Osteoblast (primary cell): ENCODE measurements around the gene SFTPA1. TPM values are rescaled to one million over a fixed set of nuclear protein-coding genes. Genes with fewer than 3 reads are reported as not detected.

Experiments
- DNase-seq: peaks from one replicate; pipeline ENCODE4 v3.0.0; 2011; ENCODE audit warnings: low spot score, mixed read lengths; ENCODE audit not compliant: insufficient read length; ENCODE audit errors: missing footprints
- H2AFZ ChIP-seq: 2 replicates; pipeline ENCODE4 v1.6.0; 2011; ENCODE audit warnings: mild to moderate bottlenecking, low read length
- H3K27ac ChIP-seq: 2 replicates; pipeline ENCODE4 v1.5.1; 2011; ENCODE audit warnings: mild to moderate bottlenecking, low read depth, low read length, moderate library complexity
- H3K27me3 ChIP-seq: 2 replicates; pipeline ENCODE4 v1.6.0; 2012; ENCODE audit warnings: mild to moderate bottlenecking, control low read depth, inconsistent platforms, low read length, moderate library complexity; ENCODE audit not compliant: insufficient read depth
- H3K36me3 ChIP-seq: 2 replicates; pipeline ENCODE4 v1.5.1; 2011; ENCODE audit warnings: mild to moderate bottlenecking, low read length, control low read depth, moderate library complexity; ENCODE audit not compliant: insufficient read depth
- H3K4me1 ChIP-seq: 2 replicates; pipeline ENCODE4 v1.5.1; 2011; ENCODE audit warnings: mild to moderate bottlenecking, low read length, control low read depth, moderate library complexity; ENCODE audit not compliant: insufficient read depth
- H3K4me2 ChIP-seq: 2 replicates; pipeline ENCODE4 v1.6.0; 2011; ENCODE audit warnings: mild to moderate bottlenecking, low read length; ENCODE audit not compliant: insufficient read depth
- H3K4me3 ChIP-seq: fragments of 200-600 bp; sonication (generic); 3 replicates; pipeline ENCODE4 v1.5.1; 2012; ENCODE audit warnings: mild to moderate bottlenecking, low read length, inconsistent platforms; ENCODE audit not compliant: insufficient read depth
- H3K79me2 ChIP-seq: 2 replicates; pipeline ENCODE4 v1.6.0; 2012; ENCODE audit warnings: mild to moderate bottlenecking, low read length, control low read depth, inconsistent platforms; ENCODE audit not compliant: insufficient read depth
- H3K9me3 ChIP-seq: 2 replicates; pipeline ENCODE4 v1.5.1; 2011; ENCODE audit warnings: low read depth, low read length, control low read depth
- H4K20me1 ChIP-seq: 2 replicates; pipeline ENCODE4 v1.6.0; 2012; ENCODE audit warnings: mild to moderate bottlenecking, low read length, control low read depth; ENCODE audit not compliant: insufficient read depth
- total RNA-seq: library from RNA; depleted of rRNA; stranded (reverse); fragments of >200 nt; gene quantifications from 2 replicates; pipeline ENCODE4 v1.2.3, GENCODE V29; 2012
- TF ChIP-seq, protein P1 (sequence below): IDR thresholded peaks from 2 replicates; pipeline ENCODE4 v1.5.1; 2011; ENCODE audit warnings: mild to moderate bottlenecking, low read depth, low read length, moderate library complexity; ENCODE audit errors: extremely low read depth

The SFTPA1 gene
- total RNA-seq, 1 donor = not detected

DNA sequence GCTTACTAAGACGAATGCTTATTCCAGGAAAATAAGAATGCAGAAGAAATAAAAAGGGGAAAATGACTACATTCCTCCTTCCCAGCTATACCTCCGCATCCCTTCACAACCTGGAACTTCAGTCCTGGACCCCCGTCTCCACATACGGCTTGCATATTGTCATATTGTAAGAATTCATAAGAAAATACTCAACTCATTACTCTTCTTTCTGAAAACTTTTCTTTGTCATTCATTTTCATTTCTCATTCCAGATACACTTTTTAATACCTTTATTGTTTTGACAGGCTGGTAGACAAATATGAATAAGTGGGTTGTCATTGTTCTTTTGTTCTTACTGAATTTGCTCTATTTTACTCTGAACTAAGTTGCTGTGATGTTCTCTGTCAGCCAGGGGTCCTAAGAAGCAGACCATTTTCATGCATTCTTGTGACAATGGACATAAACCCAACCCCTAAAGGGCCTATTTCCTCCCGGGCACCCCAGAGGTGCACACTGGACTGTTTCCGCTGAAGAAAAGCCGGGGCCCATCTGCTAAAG lies 27.2 kb upstream of the SFTPA1 start:
- DNase-seq = no peak
- Histone ChIP-seq H3K36me3 (no peaks in the 10 kb centered on the region), H2AFZ (no peak overlapping the region), H3K4me1 (no peaks in the 10 kb centered on the region), H4K20me1 (no peaks in the 10 kb centered on the region), H3K4me3 (no peak overlapping the region), H3K9me3 (no peaks in the 10 kb centered on the region), H3K27ac (no peak overlapping the region), H3K27me3 (peaks cover 19% of the 10 kb centered on the region), H3K4me2 (no peak overlapping the region), H3K79me2 (no peaks in the 10 kb centered on the region)
- TF ChIP-seq, protein P1, sequence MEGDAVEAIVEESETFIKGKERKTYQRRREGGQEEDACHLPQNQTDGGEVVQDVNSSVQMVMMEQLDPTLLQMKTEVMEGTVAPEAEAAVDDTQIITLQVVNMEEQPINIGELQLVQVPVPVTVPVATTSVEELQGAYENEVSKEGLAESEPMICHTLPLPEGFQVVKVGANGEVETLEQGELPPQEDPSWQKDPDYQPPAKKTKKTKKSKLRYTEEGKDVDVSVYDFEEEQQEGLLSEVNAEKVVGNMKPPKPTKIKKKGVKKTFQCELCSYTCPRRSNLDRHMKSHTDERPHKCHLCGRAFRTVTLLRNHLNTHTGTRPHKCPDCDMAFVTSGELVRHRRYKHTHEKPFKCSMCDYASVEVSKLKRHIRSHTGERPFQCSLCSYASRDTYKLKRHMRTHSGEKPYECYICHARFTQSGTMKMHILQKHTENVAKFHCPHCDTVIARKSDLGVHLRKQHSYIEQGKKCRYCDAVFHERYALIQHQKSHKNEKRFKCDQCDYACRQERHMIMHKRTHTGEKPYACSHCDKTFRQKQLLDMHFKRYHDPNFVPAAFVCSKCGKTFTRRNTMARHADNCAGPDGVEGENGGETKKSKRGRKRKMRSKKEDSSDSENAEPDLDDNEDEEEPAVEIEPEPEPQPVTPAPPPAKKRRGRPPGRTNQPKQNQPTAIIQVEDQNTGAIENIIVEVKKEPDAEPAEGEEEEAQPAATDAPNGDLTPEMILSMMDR = no peak

DNA sequence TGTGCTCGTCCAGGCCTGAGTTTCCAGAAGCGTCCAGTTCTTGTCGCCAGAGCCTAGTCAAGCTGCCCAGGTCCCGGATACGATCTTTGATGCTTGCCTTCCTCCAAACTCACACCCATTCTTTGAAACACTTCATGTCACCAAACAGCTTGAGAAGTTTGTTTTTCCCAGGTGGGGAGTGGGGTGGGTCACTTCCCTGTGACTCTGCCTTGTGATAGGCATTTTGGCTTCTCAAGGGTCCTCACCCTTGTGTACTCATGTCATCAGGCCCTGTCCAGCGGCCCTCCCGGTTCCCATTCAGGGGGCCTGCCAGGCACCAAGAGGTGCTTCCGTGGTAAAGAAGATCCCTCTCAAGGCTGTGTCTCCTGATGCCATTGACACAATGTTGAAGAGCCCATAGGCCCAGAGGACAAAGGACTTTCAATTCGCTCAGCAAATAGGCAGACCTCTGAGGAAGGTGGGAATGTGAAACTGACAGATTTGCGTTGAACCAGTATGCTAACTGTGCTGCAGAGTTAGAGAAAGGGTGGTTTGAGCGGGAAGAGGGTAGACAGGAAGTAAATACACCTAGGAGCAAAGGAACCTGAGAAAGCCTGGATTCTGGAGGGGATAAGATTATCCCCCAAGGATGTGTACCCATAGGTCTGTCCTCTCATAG lies 24.7 kb upstream of the SFTPA1 start:
- no peaks in the 10 kb centered on the region for H3K79me2 ChIP-seq
- H3K4me1 ChIP-seq = no peaks in the 10 kb centered on the region
- peaks cover 22% of the 10 kb centered on the region for H3K27me3 ChIP-seq
- no peak overlapping the region for H3K4me2 ChIP-seq
- TF ChIP-seq, protein P1 = no peak
- no peak overlapping the region for H3K4me3 ChIP-seq
- no peaks in the 10 kb centered on the region for H3K36me3 ChIP-seq
- no peaks in the 10 kb centered on the region for H4K20me1 ChIP-seq
- no peak overlapping the region for H2AFZ ChIP-seq
- H3K27ac ChIP-seq = no peak overlapping the region
- no peak for DNase-seq
- H3K9me3 ChIP-seq = no peaks in the 10 kb centered on the region

DNA sequence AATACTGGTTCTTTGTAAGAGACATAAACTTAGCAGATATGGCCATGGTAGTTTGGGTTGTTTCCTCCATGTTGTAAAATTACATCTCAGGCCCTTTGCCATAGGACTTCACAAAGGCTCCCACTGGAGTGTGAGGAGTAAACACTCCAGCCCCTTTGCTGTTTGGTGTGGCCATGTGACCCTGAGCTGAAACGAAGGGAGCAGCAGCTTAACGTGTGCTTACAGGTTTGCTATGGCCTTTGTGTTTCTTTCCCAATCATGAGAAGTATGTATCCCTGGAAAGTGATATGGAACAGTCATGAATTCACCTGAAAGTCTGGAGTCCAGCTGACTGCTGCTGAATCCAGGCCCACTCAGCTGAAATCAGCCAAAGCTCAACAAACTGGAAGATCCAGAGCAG lies 23.8 kb upstream of the SFTPA1 start:
- Histone ChIP-seq H3K4me3 (no peak overlapping the region), H3K9me3 (no peaks in the 10 kb centered on the region), H3K27me3 (peaks cover 18% of the 10 kb centered on the region), H3K27ac (no peak overlapping the region), H3K4me1 (no peaks in the 10 kb centered on the region), H3K4me2 (no peak overlapping the region), H4K20me1 (no peaks in the 10 kb centered on the region), H3K36me3 (no peaks in the 10 kb centered on the region), H2AFZ (no peak overlapping the region), H3K79me2 (no peaks in the 10 kb centered on the region)
- DNase-seq = no peak
- TF ChIP-seq, protein P1 = no peak

DNA sequence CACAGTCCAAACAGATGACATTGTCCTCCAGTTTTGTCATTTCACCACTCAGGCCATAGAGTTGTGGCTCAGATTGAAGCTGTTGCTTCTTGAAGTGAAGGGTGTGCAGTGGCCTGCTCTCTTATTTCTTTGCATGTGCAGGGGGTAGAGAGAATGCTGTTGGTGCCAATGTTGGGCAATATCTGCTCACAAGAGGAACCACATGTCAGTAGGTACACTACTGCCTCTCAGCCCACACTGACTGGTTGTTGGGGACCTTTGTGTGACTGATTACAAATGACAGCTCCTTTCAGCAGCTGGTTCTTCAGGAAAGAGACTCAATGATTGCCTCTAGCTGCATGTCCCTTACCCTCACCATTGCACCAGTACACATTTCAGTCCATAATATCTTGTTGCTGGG lies 21.9 kb upstream of the SFTPA1 start:
- Histone ChIP-seq H3K79me2 (no peaks in the 10 kb centered on the region), H3K4me1 (no peaks in the 10 kb centered on the region), H3K27ac (no peak overlapping the region), H4K20me1 (no peaks in the 10 kb centered on the region), H2AFZ (no peak overlapping the region), H3K36me3 (no peaks in the 10 kb centered on the region), H3K9me3 (no peaks in the 10 kb centered on the region), H3K4me3 (no peak overlapping the region), H3K4me2 (no peak overlapping the region), H3K27me3 (peaks cover 15% of the 10 kb centered on the region)
- DNase-seq = no peak
- TF ChIP-seq, protein P1 = no peak
